ENCODE results near the gene RAF1. TPM values are rescaled to one million over a fixed set of nuclear protein-coding genes. Genes with fewer than 3 reads are reported as not detected.
A peak's percentile ranks its signal among the peaks of the same experiment; 100 is the strongest.

RAF1 gene
- total and polyA plus RNA-seq, 9 of the 15 experiments (the other 6 are each of a cell fraction or from before 2014, with no cell fraction given), result 28.0 to 183 (median 85.6) TPM

DNA sequence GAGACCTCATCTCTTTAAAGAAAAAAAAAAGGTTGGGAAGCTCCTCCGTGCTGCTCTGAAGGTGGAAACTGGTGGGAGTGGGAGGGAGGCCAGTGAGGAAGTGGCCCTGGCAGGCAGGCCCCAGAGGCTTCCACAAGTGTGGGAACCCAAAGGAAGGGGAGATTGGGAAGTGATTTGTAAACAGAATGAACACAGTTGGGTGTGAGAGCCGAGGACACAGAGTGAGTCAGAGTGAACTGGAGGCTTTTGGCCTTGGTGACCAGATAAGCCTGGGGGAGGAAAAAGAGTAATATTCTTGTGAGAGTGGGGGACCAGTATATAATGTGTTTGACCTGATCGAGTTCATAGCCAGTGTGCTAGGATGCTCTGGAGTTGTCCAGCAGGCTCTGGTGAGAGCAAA, 84.0 kb downstream of the RAF1 start:
- intact Hi-C loops (cut with micrococcal nuclease) (no loop called here), in situ Hi-C loops (cut with MboI) (no loop called here)
- H4K20me1 ChIP-seq (replicated peaks; ENCODE audit: control insufficient read depth, insufficient read depth, low read length), result peaks cover 19% of the 10 kb centered on the region; the same call in 1 of the 2 replicates
- peaks cover 95% of the 10 kb centered on the region for H3K36me3 ChIP-seq (ENCODE audit: control insufficient read depth, insufficient read depth, low read length)
- no peak for DNase-seq (ENCODE audit: extremely low read depth in 1 of 4, low spot score in 3 of 4)
- TF ChIP-seq ZSCAN32 (CRISPR knock-in tag; IDR thresholded peaks at IDR 0.05) (no peak), ZNF77 (CRISPR knock-in tag; IDR thresholded peaks at IDR 0.05) (no peak), CSDE1 (IDR thresholded peaks at IDR 0.05) (no peak), ETS2 (tag; IDR thresholded peaks at IDR 0.05; ENCODE audit: borderline replicate concordance, poor library complexity, severe bottlenecking) (no peak), FOSL1 (tag; conservative IDR thresholded peaks at IDR 0.05) (peak; percentile 44; the same call in 1 of the 2 replicates), HINFP (tag; conservative IDR thresholded peaks at IDR 0.05; ENCODE audit: low read depth) (no peak), JUND (IDR thresholded peaks at IDR 0.05; ENCODE audit: borderline replicate concordance, low read depth, low read length) (0 out of 2 replicates have a peak, but pooled peaks have one; percentile 11), JUND (tag; IDR thresholded peaks at IDR 0.05; ENCODE audit: borderline replicate concordance, low read depth, low read length) (no peak), TBP (optimal IDR thresholded peaks at IDR 0.05; ENCODE audit: low read depth, low read length) (no peak), KLF13 (tag; IDR thresholded peaks at IDR 0.05; ENCODE audit: borderline replicate concordance, low read depth) (no peak)
- TF ChIP-seq, protein P1, sequence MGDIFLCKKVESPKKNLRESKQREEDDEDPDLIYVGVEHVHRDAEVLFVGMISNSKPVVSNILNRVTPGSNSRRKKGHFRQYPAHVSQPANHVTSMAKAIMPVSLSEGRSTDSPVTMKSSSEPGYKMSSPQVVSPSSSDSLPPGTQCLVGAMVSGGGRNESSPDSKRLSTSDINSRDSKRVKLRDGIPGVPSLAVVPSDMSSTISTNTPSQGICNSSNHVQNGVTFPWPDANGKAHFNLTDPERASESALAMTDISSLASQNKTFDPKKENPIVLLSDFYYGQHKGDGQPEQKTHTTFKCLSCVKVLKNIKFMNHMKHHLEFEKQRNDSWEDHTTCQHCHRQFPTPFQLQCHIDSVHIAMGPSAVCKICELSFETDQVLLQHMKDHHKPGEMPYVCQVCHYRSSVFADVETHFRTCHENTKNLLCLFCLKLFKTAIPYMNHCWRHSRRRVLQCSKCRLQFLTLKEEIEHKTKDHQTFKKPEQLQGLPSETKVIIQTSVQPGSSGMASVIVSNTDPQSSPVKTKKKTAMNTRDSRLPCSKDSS (IDR thresholded peaks at IDR 0.05; ENCODE audit: low read depth, partially characterized antibody), result no peak
- no TSS peak for BruUV-seq (replicated peaks)
- FAIRE-seq, result no peak
- no peaks in the 10 kb centered on the region for H3K27me3 ChIP-seq (ENCODE audit: control insufficient read depth in 2 of 2, insufficient read depth in 2 of 2, low read length in 2 of 2)
- H3K4me3 ChIP-seq, result no peak overlapping the region
- H3K79me2 ChIP-seq (ENCODE audit: control insufficient read depth, insufficient read depth, low read length), result no peaks in the 10 kb centered on the region
- H3K4me2 ChIP-seq (ENCODE audit: insufficient read depth, low read length), result no peak overlapping the region
- CTCF ChIA-PET (ENCODE audit: low intra/inter-chr PET ratio), result no interaction called here
- H3K9me3 ChIP-seq (replicated peaks; ENCODE audit: control insufficient read depth, insufficient read depth, low read depth, low read length), result no peaks in the 10 kb centered on the region
- POLR2A ChIA-PET, result interaction anchor here (1.0 to 2.9 kb wide), 3 partner anchors 9 to 21 kb away, joined by 3 to 23 read pairs (median 4); no protein-coding TSS in a partner anchor
- H3K9me1 ChIP-seq (ENCODE audit: control insufficient read depth, insufficient read depth, low read length), result no peaks in the 10 kb centered on the region
- no peak overlapping the region for H3K9ac ChIP-seq (ENCODE audit: insufficient read depth in 1 of 2, low read depth in 2 of 2, low read length in 2 of 2)
- no peaks in the 10 kb centered on the region; a peak in 2 of 5 replicates for H3K4me1 ChIP-seq (replicated peaks in 1 of 2; ENCODE audit: control insufficient read depth in 2 of 2, insufficient read depth in 2 of 2, low read length in 2 of 2)
- 45% methylated on average over 3 of the region's 3 CpGs for WGBS (ENCODE audit: insufficient coverage, low coverage, missing lambda C conversion rate)
- H2AFZ ChIP-seq (ENCODE audit: low read depth, low read length), result no peak overlapping the region
- no peak overlapping the region for H3K27ac ChIP-seq (ENCODE audit: extremely low read depth, low read depth, low read length)
- no peak for ATAC-seq

Data from K562 (cell line).